ENCODE measurements around the gene LRRC7. TPM values are rescaled to one million over a fixed set of nuclear protein-coding genes. Genes with fewer than 3 reads are reported as not detected.

Gene LRRC7
- total RNA-seq, 3 donors from 2014 or later (not counting 1 experiment from before 2014, with no cell fraction given), result not detected

GRCh38 chr1:70077066-70077465 lies 509.3 kb downstream of the LRRC7 start:
- H3K9me3 ChIP-seq (ENCODE audit: control insufficient read depth, insufficient read depth, low read length), result no peaks in the 10 kb centered on the region
- WGBS (ENCODE audit: insufficient coverage), result no CpG with 5 or more reads among the region's 1 CpG
- no peak overlapping the region for H3K27ac Mint-ChIP-seq
- H3K4me1 Mint-ChIP-seq, result no peaks in the 10 kb centered on the region
- intact Hi-C loops (cut with micrococcal nuclease), result no loop called here
- no peak for DNase-seq
- H3K4me3 ChIP-seq (ENCODE audit: low read length), result no peak overlapping the region
- H3K27me3 Mint-ChIP-seq (ENCODE audit: low read depth in 2 of 2), result no peaks in the 10 kb centered on the region
- ATAC-seq, result no peak
- no peaks in the 10 kb centered on the region for H3K36me3 Mint-ChIP-seq
- H3K36me3 ChIP-seq (ENCODE audit: control insufficient read depth, insufficient read depth, low read length), result no peaks in the 10 kb centered on the region
- H3K4me1 ChIP-seq (ENCODE audit: control insufficient read depth, insufficient read depth, low read length), result no peaks in the 10 kb centered on the region
- H3K4me3 Mint-ChIP-seq, result no peak overlapping the region
- TF ChIP-seq CTCF (IDR thresholded peaks at IDR 0.05), result no peak
- H3K9me3 Mint-ChIP-seq, result peaks cover 1 to 7% of the 10 kb centered on the region in 2 donors
- H3K27me3 ChIP-seq (ENCODE audit: control insufficient read depth, insufficient read depth, low read length), result no peaks in the 10 kb centered on the region
- H3K27ac ChIP-seq (ENCODE audit: low read length), result no peak overlapping the region

GRCh38 chr1:70079546-70079945 lies 511.8 kb downstream of the LRRC7 start:
- no peak for DNase-seq
- WGBS (ENCODE audit: insufficient coverage), result 79% methylated on average over 1 of the region's 2 CpGs

GRCh38 chr1:70083519-70083918 lies 515.8 kb downstream of the LRRC7 start:
- ATAC-seq, result no peak
- no peaks in the 10 kb centered on the region for H3K36me3 Mint-ChIP-seq
- H3K4me3 Mint-ChIP-seq, result no peak overlapping the region
- Histone ChIP-seq H3K27ac (ENCODE audit: low read length) (no peak overlapping the region), H3K9me3 (ENCODE audit: control insufficient read depth, insufficient read depth, low read length) (no peaks in the 10 kb centered on the region), H3K27me3 (ENCODE audit: control insufficient read depth, insufficient read depth, low read length) (no peaks in the 10 kb centered on the region), H3K36me3 (ENCODE audit: control insufficient read depth, insufficient read depth, low read length) (no peaks in the 10 kb centered on the region), H3K4me1 (ENCODE audit: control insufficient read depth, insufficient read depth, low read length) (no peaks in the 10 kb centered on the region), H3K4me3 (ENCODE audit: low read length) (no peak overlapping the region)
- WGBS (ENCODE audit: insufficient coverage), result 34% methylated on average over 3 of the region's 3 CpGs
- H3K27ac Mint-ChIP-seq, result no peak overlapping the region
- DNase-seq, result no peak
- intact Hi-C loops (cut with micrococcal nuclease), result no loop called here
- peaks cover 0 to 5% of the 10 kb centered on the region in 2 donors for H3K4me1 Mint-ChIP-seq
- H3K27me3 Mint-ChIP-seq (ENCODE audit: low read depth in 2 of 2), result no peaks in the 10 kb centered on the region
- H3K9me3 Mint-ChIP-seq, result peaks cover 11 to 12% of the 10 kb centered on the region in 2 donors
- no peak for TF ChIP-seq CTCF (IDR thresholded peaks at IDR 0.05)

More at GRCh38 chr1:70079546-70079945, 511.8 kb downstream of the LRRC7 start:
- Mint-ChIP-seq H3K9me3 (peaks cover 11 to 16% of the 10 kb centered on the region in 2 donors), H3K27me3 (ENCODE audit: low read depth in 2 of 2) (no peaks in the 10 kb centered on the region), H3K36me3 (no peaks in the 10 kb centered on the region), H3K4me1 (peaks cover 0 to 5% of the 10 kb centered on the region in 2 donors), H3K27ac (no peak overlapping the region), H3K4me3 (no peak overlapping the region)
- H3K9me3 ChIP-seq (ENCODE audit: control insufficient read depth, insufficient read depth, low read length), result no peaks in the 10 kb centered on the region
- no peak for TF ChIP-seq CTCF (IDR thresholded peaks at IDR 0.05)
- intact Hi-C loops (cut with micrococcal nuclease), result no loop called here
- H3K4me3 ChIP-seq (ENCODE audit: low read length), result no peak overlapping the region
- no peaks in the 10 kb centered on the region for H3K36me3 ChIP-seq (ENCODE audit: control insufficient read depth, insufficient read depth, low read length)
- H3K4me1 ChIP-seq (ENCODE audit: control insufficient read depth, insufficient read depth, low read length), result no peaks in the 10 kb centered on the region
- no peak overlapping the region for H3K27ac ChIP-seq (ENCODE audit: low read length)
- H3K27me3 ChIP-seq (ENCODE audit: control insufficient read depth, insufficient read depth, low read length), result no peaks in the 10 kb centered on the region
- ATAC-seq, result no peak

GRCh38 chr1:70084314-70084915 lies 516.7 kb downstream of the LRRC7 start:
- Mint-ChIP-seq H3K9me3 (peaks cover 9 to 11% of the 10 kb centered on the region in 2 donors), H3K4me1 (peaks cover 0 to 5% of the 10 kb centered on the region in 2 donors), H3K27me3 (ENCODE audit: low read depth in 2 of 2) (no peaks in the 10 kb centered on the region), H3K36me3 (no peaks in the 10 kb centered on the region), H3K27ac (no peak overlapping the region), H3K4me3 (no peak overlapping the region)
- Histone ChIP-seq H3K36me3 (ENCODE audit: control insufficient read depth, insufficient read depth, low read length) (no peaks in the 10 kb centered on the region), H3K9me3 (ENCODE audit: control insufficient read depth, insufficient read depth, low read length) (no peaks in the 10 kb centered on the region), H3K27ac (ENCODE audit: low read length) (no peak overlapping the region), H3K27me3 (ENCODE audit: control insufficient read depth, insufficient read depth, low read length) (no peaks in the 10 kb centered on the region), H3K4me3 (ENCODE audit: low read length) (no peak overlapping the region), H3K4me1 (ENCODE audit: control insufficient read depth, insufficient read depth, low read length) (no peaks in the 10 kb centered on the region)
- TF ChIP-seq CTCF (IDR thresholded peaks at IDR 0.05), result no peak
- intact Hi-C loops (cut with micrococcal nuclease), result no loop called here
- no CpG with 5 or more reads among the region's 1 CpG for WGBS (ENCODE audit: insufficient coverage)
- DNase-seq (no peak), ATAC-seq (no peak)

All from natural killer cell (primary cell).